GM18873 (cell line): ENCODE results near the gene FAM219A.
A peak's percentile ranks its signal among the peaks of the same experiment; 100 is the strongest.
"Not testable (repeated sequence)": the region's sequence is repeated elsewhere in the genome, so short reads cannot be mapped to it uniquely, and the experiment has no call there.

Experiments used
- ATAC-seq: cut with Tn5 transposase; IDR thresholded peaks from one replicate; pipeline ENCODE4 v1.9.1; 2021; ENCODE audit warnings: mild to moderate bottlenecking, moderate library complexity, moderate number of reproducible peaks; ENCODE audit not compliant: unreplicated experiment, low FRiP score

Gene FAM219A

GRCh38 chr9:34379334-34380033 is 78.9 kb downstream of the FAM219A start:
- no peak for ATAC-seq

GRCh38 chr9:34378376-34379060 is 79.9 kb downstream of the FAM219A start:
- no peak for ATAC-seq

GRCh38 chr9:34377404-34377746 is 81.0 kb downstream of the FAM219A start:
- ATAC-seq, result no peak

GRCh38 chr9:34376596-34377403 is 81.6 kb downstream of the FAM219A start, which contains the start of gene MYORG:
MYORG (minus strand) TSS chr9:34376898; CDS start chr9:34372943, 3,955 bp downstream.
- peak; percentile 69 for ATAC-seq

- ATAC-seq, result no peak
Observed at GRCh38 chr9:34375901-34376595, 82.3 kb downstream of the FAM219A start.

- no peak for ATAC-seq
Observed at GRCh38 chr9:34374905-34375552, 83.3 kb downstream of the FAM219A start.

GRCh38 chr9:34374339-34374738 is 84.0 kb downstream of the FAM219A start:
- ATAC-seq, result no peak

GRCh38 chr9:34373749-34374148 is 84.6 kb downstream of the FAM219A start:
- ATAC-seq, result no peak

- ATAC-seq, result no peak
Observed at GRCh38 chr9:34372467-34373011, 85.8 kb downstream of the FAM219A start.

- ATAC-seq, result no peak
Observed at GRCh38 chr9:34371886-34372466, 86.4 kb downstream of the FAM219A start.

- ATAC-seq, result no peak
Observed at GRCh38 chr9:34370970-34371880, 87.1 kb downstream of the FAM219A start.

GRCh38 chr9:34370335-34370969 is 87.9 kb downstream of the FAM219A start:
- no peak for ATAC-seq

- no peak for ATAC-seq
Observed at GRCh38 chr9:34369636-34370035, 88.7 kb downstream of the FAM219A start.

- ATAC-seq, result not testable (repeated sequence)
Observed at GRCh38 chr9:34368796-34369195, 89.6 kb downstream of the FAM219A start.

GRCh38 chr9:34367751-34368410 is 90.5 kb downstream of the FAM219A start:
- not testable (repeated sequence) for ATAC-seq

- no peak for ATAC-seq
Observed at GRCh38 chr9:34366365-34366764, 92.0 kb downstream of the FAM219A start.

- no peak for ATAC-seq
Observed at GRCh38 chr9:34365282-34365681, 93.1 kb downstream of the FAM219A start.
